Chondrocyte (in vitro differentiated cells): ENCODE results near the gene SMCO2. TPM values are rescaled to one million over a fixed set of nuclear protein-coding genes. Genes with fewer than 3 reads are reported as not detected.

Experiments used
- DNase-seq: peaks from one replicate; pipeline ENCODE4 v3.0.0; 2021; ENCODE audit warnings: mixed read lengths, low spot score
- H3K27ac Mint-ChIP-seq: one replicate; pipeline ENCODE4 v1.8.0; 2021; ENCODE audit warnings: mild to moderate bottlenecking, moderate library complexity, mixed read lengths; ENCODE audit not compliant: unreplicated experiment
- H3K27me3 Mint-ChIP-seq: 2 replicates; pipeline ENCODE4 v1.8.0; 2021; ENCODE audit warnings: low read depth, mixed read lengths
- H3K36me3 Mint-ChIP-seq: 2 replicates; pipeline ENCODE4 v1.8.0; 2021; ENCODE audit warnings: low read depth, mixed read lengths
- H3K4me1 Mint-ChIP-seq: 2 replicates; pipeline ENCODE4 v1.8.0; 2021; ENCODE audit warnings: low read depth, mild to moderate bottlenecking, mixed read lengths
- H3K4me3 Mint-ChIP-seq: one replicate; pipeline ENCODE4 v1.8.0; 2021; ENCODE audit warnings: mild to moderate bottlenecking, moderate library complexity, mixed read lengths; ENCODE audit not compliant: unreplicated experiment
- H3K9me3 Mint-ChIP-seq: 2 replicates; pipeline ENCODE4 v1.8.0; 2021; ENCODE audit warnings: low read depth, mixed read lengths
- total RNA-seq: library from RNA; stranded (reverse); gene quantifications from 3 replicates; pipeline ENCODE4 v1.2.1, GENCODE V29; 2021
- TF ChIP-seq, protein P1 (sequence below): fragments of 200-600 bp; sonication (generic); IDR thresholded peaks from 2 replicates; pipeline ENCODE4 v1.5.0; 2021; ENCODE audit warnings: antibody characterized with exemption, mild to moderate bottlenecking, moderate library complexity

Gene SMCO2
- total RNA-seq, 1 donor from 2014 or later: not detected

DNA sequence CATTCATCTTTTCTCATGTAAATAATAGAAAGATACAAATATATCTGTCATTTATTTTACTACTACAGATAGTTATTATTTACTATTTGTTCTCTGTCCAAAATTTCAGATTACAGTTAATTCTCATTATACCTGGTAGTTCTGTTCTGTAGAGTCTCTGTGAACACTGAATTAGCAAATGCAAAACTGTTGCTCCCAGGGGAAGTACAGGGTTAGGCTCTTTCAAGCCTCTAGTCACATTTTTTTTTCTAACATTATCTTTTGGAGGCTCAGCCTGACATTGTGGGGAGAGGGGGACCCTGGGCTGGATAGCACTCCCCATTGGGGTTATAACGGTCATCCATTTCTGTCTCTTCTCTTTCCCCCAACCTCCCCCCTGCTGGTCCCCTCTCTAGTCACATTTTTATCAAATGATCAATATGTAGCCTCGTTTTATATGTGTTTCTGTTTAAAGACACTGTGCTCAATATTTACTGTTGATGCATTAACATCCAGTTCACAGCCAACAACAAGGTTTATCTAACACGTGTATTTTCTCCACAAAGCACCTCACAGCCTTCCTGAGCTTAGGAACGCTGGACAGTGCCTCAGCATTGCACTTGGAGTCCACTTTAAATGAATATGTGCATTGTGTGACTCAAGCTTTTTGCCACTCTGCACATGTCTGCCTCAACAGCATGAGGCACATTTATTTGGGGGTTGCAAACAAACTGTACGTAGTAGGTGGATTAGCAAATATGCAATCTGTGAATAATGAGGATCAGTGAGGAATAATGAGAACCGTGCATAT lies 4.7 kb downstream of the SMCO2 start:
- Mint-ChIP-seq H3K27me3 (no peaks in the 10 kb centered on the region), H3K27ac (no peak overlapping the region), H3K9me3 (peaks cover 6% of the 10 kb centered on the region), H3K4me3 (no peak overlapping the region), H3K4me1 (peaks cover 11% of the 10 kb centered on the region), H3K36me3 (no peaks in the 10 kb centered on the region)
- DNase-seq: no peak
- TF ChIP-seq, protein P1, sequence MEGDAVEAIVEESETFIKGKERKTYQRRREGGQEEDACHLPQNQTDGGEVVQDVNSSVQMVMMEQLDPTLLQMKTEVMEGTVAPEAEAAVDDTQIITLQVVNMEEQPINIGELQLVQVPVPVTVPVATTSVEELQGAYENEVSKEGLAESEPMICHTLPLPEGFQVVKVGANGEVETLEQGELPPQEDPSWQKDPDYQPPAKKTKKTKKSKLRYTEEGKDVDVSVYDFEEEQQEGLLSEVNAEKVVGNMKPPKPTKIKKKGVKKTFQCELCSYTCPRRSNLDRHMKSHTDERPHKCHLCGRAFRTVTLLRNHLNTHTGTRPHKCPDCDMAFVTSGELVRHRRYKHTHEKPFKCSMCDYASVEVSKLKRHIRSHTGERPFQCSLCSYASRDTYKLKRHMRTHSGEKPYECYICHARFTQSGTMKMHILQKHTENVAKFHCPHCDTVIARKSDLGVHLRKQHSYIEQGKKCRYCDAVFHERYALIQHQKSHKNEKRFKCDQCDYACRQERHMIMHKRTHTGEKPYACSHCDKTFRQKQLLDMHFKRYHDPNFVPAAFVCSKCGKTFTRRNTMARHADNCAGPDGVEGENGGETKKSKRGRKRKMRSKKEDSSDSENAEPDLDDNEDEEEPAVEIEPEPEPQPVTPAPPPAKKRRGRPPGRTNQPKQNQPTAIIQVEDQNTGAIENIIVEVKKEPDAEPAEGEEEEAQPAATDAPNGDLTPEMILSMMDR: no peak

- Mint-ChIP-seq H3K36me3 (no peaks in the 10 kb centered on the region), H3K4me3 (no peak overlapping the region), H3K27ac (peak overlapping the region; percentile 28), H3K27me3 (no peaks in the 10 kb centered on the region), H3K9me3 (no peaks in the 10 kb centered on the region), H3K4me1 (peaks cover 16% of the 10 kb centered on the region)
- no peak for DNase-seq
- TF ChIP-seq, protein P1: no peak
Observed at GRCh38 chr12:27453421-27453820, 6.9 kb downstream of the SMCO2 start.

GRCh38 chr12:27455589-27455988 lies 9.1 kb downstream of the SMCO2 start:
- Mint-ChIP-seq H3K9me3 (no peaks in the 10 kb centered on the region), H3K4me3 (no peak overlapping the region), H3K36me3 (no peaks in the 10 kb centered on the region), H3K4me1 (peaks cover 16% of the 10 kb centered on the region), H3K27ac (no peak overlapping the region), H3K27me3 (no peaks in the 10 kb centered on the region)
- TF ChIP-seq, protein P1: no peak
- DNase-seq: no peak

- Mint-ChIP-seq H3K36me3 (no peaks in the 10 kb centered on the region), H3K27ac (no peak overlapping the region), H3K9me3 (no peaks in the 10 kb centered on the region)
Observed at GRCh38 chr12:27456618-27457017, 10.1 kb downstream of the SMCO2 start.

DNA sequence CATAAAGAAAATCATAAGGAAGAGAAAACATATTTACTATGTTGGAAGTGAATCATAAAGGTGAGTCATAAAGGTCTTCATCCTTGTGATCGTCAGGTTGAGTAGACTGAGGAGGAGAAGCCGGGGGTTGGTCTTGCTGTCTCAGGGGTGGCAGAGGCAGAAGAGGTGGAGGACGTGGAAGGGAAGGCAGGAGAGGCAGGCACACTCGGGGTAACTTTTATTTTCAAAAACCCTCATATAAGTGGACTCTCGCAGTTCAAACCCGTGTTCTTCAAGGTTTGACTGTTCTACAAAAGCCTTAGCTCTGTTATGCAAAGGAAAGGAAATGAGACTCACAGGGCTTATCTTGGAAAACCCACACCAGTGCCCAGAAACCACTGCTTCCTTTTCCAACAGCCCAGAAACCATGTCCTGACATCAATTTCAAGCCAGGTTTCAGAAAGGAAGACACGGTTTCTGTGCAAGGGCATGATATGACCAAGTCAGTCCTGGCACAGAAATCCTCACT lies 14.0 kb downstream of the SMCO2 start:
- Mint-ChIP-seq H3K36me3 (no peaks in the 10 kb centered on the region), H3K9me3 (no peaks in the 10 kb centered on the region), H3K4me3 (no peak overlapping the region), H3K27ac (no peak overlapping the region), H3K27me3 (no peaks in the 10 kb centered on the region), H3K4me1 (peaks cover 13% of the 10 kb centered on the region)
- TF ChIP-seq, protein P1: no peak
- DNase-seq: no peak

More at GRCh38 chr12:27456618-27457017, 10.1 kb downstream of the SMCO2 start:
- Mint-ChIP-seq H3K27me3 (no peaks in the 10 kb centered on the region), H3K4me3 (no peak overlapping the region), H3K4me1 (peaks cover 16% of the 10 kb centered on the region)
- DNase-seq: no peak
- TF ChIP-seq, protein P1: no peak
